Measurements from ENCODE around the gene COL9A3. TPM values are rescaled to one million over a fixed set of nuclear protein-coding genes. Genes with fewer than 3 reads are reported as not detected.

Gene COL9A3
- total RNA-seq, 1 donor from 2014 or later, result 0.94 TPM

- intact Hi-C loops (cut with DNase I), result loop anchor here (5.0 to 10.0 kb wide), 2 partner anchors 292 to 389 kb away; partner anchors contain the start of gene CABLES2
- peak; percentile 99 for DNase-seq (ENCODE audit: low spot score)
These were observed 22.7 kb upstream of the COL9A3 start for GRCh38 chr20:62794007-62794724.

GRCh38 chr20:62795023-62795761, 21.7 kb upstream of the COL9A3 start:
- no peak for DNase-seq (ENCODE audit: low spot score)
- intact Hi-C loops (cut with DNase I), result loop anchor here (10.0 kb wide), 1 partner anchor 390 kb away; the partner anchor contains the start of gene CABLES2

GRCh38 chr20:62796699-62797491, 20.0 kb upstream of the COL9A3 start:
- no peak for DNase-seq (ENCODE audit: low spot score)
- intact Hi-C loops (cut with DNase I), result loop anchor here (10.0 kb wide), 1 partner anchor 392 kb away; the partner anchor contains the start of gene CABLES2

DNA sequence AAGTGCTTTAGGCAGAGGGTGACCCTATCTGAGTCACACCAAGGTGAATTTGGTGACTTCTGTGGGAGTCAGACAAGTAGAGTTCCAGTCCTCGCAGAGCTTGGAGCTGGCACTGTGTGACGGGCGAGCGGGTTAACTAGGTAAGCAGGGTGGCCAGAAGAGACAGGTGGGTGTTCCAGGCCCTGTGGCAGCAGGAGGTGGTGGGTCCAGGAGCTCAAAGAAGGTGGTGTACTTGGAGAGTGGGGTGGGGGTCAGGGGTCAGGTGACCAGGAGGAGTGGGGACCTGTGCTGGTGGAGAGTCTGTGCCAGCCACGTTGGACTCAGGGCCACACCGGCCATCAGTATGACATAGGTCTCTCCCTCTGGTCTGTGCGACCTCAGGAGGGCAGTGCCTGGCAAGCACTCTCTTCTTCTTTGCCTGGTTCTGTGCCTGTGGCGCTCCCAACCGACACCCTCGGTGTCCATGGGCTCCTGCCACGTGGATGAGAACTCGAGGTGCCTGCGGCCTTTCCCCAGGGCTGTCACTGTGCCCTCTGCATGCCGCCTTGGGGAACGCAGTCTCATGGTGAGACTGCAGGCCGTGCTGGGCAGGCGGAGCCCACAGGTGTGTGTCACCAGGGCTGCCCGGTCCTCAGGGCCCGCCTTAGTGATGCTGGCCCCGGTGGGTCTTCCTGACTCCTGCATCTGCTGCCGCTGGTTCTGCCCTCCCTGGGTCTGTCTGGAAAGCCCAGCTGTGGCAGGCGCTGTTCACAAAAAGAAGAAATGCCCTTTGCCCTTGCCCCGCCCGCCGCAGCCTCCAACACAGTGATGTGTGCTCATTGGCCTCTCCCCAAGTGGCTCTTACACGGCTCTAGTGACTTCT, 18.9 kb upstream of the COL9A3 start:
- intact Hi-C loops (cut with DNase I), result loop anchor here (10.0 kb wide), 1 partner anchor 393 kb away; the partner anchor contains the start of gene CABLES2
- no peak for DNase-seq (ENCODE audit: low spot score)

GRCh38 chr20:62799036-62799435, 17.8 kb upstream of the COL9A3 start:
- no peak for DNase-seq (ENCODE audit: low spot score)
- intact Hi-C loops (cut with DNase I), result loop anchor here (10.0 kb wide), 1 partner anchor 394 kb away; the partner anchor contains the start of gene CABLES2

DNA sequence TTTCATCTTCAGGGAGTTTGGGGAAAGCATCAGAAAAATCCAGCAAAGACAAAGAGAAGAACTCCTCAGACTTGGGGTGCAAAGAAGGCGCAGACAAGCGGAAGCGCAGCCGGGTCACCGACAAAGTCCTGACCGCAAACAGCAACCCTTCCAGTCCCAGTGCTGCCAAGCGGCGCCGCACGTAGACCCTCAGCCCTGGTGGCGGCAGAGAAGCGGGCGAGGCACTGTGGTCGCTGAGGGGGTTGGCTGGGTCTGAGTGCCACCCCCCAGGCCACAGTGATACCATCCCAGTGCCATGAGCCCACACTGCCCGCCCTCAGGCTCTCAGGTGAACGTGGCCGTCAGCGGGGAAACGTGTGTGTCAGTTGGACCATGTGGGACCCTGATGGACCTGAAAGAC, 17.4 kb upstream of the COL9A3 start:
- intact Hi-C loops (cut with DNase I), result loop anchor here (10.0 kb wide), 1 partner anchor 395 kb away; the partner anchor contains the start of gene CABLES2
- DNase-seq (ENCODE audit: low spot score), result no peak

- intact Hi-C loops (cut with DNase I), result loop anchor here (10.0 kb wide), 1 partner anchor 395 kb away; the partner anchor contains the start of gene CABLES2
- DNase-seq (ENCODE audit: low spot score), result no peak
These were observed 17.0 kb upstream of the COL9A3 start for GRCh38 chr20:62799873-62800272.

DNA sequence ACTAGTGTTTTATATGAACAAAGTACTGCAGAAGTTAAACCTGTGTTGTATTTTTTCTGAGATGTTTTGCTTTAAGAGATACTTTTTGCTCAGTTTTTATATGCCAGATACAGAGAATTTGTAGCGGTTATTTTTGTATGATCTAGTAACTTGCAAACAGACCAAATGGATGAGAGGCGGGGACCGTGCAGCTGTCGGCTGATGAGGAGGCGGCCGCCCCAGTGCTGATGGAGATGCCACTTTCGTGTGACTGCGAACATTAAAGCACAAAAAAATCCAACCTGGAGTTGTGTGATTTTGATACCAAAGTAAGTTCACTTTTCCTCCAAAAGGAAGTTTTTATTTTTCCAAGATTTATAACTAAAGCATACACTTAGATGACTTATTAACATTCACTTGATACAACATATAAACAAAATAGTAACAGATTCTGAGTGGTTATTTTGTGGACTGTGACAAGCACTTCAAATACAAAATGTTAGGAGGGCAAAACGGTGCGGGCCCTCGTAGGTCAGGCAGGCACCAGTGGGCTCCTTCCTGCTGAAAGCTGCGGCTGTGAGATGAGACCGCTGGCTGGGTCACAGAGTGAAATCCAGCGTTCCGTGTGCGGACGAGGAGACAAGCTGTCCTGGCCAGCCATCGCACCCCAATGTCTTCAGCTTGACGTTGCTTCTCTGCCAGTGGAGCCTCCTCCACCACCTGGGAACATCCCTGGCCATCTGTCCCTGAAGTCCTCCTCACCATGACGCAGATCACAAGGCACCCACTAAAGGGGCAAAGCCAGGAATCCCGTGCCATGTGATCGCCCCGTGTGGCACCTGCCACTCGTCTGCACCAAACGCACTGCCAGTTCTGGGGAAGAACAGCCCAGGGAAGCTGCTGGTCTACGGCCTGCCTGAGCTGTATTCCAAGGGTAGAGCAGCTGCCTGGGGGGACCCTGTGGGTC, 16.3 kb upstream of the COL9A3 start:
- intact Hi-C loops (cut with DNase I), result no loop called here
- DNase-seq (ENCODE audit: low spot score), result no peak

GRCh38 chr20:62801284-62802010, 15.4 kb upstream of the COL9A3 start:
- no peak for DNase-seq (ENCODE audit: low spot score)
- intact Hi-C loops (cut with DNase I), result no loop called here

DNA sequence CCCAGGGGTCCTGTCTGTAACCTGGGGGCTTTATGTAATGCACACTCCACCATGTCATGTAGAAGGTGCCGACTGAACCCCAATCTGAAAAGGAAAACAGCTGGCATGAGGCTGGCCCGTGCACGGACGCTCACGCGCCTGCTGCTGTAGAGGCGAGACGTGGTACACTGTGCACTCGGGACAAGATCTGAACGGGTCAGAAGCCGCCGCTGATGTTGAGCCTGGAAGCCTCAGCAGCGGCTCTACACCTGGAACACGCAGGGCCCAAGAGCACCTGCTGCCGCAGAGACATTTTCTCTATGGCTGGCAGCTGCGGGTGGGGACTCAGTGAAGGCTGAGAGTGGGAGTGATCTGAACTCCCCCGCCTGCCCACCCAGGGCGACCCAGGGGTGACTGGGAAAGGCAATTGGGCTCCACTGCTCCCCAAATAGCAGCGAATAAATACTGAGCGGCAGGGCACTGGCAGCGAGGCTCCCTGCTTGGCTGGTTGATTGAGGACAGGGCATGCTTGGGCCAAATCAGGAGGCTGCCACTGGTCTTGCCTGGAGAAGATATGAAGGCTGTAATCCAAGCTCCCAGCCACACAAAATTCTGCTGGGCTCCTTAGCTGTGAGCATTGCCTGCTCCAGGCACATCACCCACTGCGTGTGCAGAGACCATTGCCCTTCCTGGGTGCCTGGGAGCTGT, 14.7 kb upstream of the COL9A3 start:
- intact Hi-C loops (cut with DNase I), result no loop called here
- no peak for DNase-seq (ENCODE audit: low spot score)

GRCh38 chr20:62804021-62804626, 12.7 kb upstream of the COL9A3 start:
- no peak for DNase-seq (ENCODE audit: low spot score)
- intact Hi-C loops (cut with DNase I), result no loop called here

DNA sequence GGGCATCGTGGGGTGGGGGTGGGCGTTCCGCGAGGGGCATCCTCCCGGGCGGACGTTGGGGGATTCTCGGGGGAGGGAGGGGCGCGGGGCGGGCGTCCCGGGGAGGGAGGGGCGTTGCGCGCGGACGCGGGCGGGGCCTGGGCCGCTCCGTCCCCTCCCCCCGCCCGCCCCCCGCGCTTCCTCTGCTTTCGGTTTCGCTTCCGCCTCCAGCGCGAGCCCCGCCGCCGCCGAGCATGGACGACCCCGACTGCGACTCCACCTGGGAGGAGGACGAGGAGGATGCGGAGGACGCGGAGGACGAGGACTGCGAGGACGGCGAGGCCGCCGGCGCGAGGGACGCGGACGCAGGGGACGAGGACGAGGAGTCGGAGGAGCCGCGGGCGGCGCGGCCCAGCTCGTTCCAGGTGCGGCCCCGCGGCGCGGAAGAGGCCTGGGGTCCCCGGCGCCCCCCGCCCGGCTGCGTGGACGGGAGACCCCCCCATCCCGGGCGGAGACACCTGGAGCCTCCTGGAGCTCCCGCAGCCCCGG, 12.2 kb upstream of the COL9A3 start, which contains the start of gene OGFR:
OGFR (plus strand) TSS at position 209 of the 528 bp plus-strand sequence; CDS start at position 234, 25 bp downstream.
- no peak for DNase-seq (ENCODE audit: low spot score)
- intact Hi-C loops (cut with DNase I), result loop anchor here (5.0 kb wide), 1 partner anchor 137 kb away; no protein-coding TSS in a partner anchor

GRCh38 chr20:62805155-62805710, 11.6 kb upstream of the COL9A3 start:
- intact Hi-C loops (cut with DNase I), result loop anchor here (5.0 kb wide), 1 partner anchor 138 kb away; no protein-coding TSS in a partner anchor
- DNase-seq (ENCODE audit: low spot score), result no peak

DNA sequence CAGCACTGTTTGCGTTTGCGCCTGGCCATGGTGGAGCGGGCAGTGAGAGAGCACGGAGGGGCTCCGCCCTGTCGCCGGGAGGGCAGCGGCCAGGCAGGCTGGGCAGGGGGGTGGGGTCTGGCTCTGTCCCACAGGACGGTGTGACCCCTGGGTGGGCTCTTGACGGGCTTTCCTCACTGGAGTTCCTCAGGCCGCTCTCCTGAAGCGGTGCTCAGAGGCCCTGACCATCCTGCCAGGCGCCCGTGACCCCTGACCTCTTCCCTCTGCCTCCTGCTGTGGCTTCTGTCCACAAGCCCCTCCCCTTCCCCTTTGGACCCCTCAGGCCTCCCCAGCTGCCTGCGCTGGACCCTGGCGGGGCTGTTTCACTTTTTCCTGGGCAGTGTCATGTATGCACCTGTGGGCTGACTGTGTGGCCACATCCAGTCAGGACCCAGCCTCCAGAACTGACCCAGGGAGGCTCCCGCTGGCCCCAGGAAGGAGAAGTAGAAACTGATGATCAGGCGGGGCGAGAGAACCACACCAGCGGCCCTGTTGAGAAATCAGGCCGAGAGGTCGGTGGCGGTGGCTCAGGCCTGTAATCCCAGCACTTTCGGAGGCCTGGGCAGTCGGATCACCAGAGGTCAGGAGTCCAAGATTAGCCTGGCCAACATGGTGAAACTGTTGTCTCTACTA, 11.0 kb upstream of the COL9A3 start:
- intact Hi-C loops (cut with DNase I), result loop anchor here (5.0 kb wide), 1 partner anchor 139 kb away; no protein-coding TSS in a partner anchor
- peak; percentile 86 for DNase-seq (ENCODE audit: low spot score)

All from cardiac septum (tissue), 1 donor.